Suprapubic skin (tissue), 4 donors: ENCODE results near the gene EXTL1.

Experiments
- EP300 ChIP-seq: sonication (generic); formaldehyde crosslinking; IDR thresholded peaks from one replicate; pipeline ENCODE4 v1.6.1; 2017; ENCODE audit warnings: antibody characterized with exemption
- POLR2AphosphoS5 ChIP-seq, 3 donors: sonication (generic); formaldehyde crosslinking; IDR thresholded peaks; one replicate each; pipeline ENCODE4 v1.6.1; 2017; ENCODE audit warnings: antibody characterized with exemption in 3 of 3
- TF ChIP-seq, protein P1 (sequence below), 2 donors: fragments of 200-600 bp in 1 of 2; fragments of 450-650 bp in 1 of 2; sonication (generic) in 1 of 2; IDR thresholded peaks; one replicate each; pipeline ENCODE4 v1.5.1; 2016 to 2019; ENCODE audit warnings: antibody characterized with exemption in 2 of 2, mild to moderate bottlenecking in 1 of 2, moderate library complexity in 1 of 2

DNA sequence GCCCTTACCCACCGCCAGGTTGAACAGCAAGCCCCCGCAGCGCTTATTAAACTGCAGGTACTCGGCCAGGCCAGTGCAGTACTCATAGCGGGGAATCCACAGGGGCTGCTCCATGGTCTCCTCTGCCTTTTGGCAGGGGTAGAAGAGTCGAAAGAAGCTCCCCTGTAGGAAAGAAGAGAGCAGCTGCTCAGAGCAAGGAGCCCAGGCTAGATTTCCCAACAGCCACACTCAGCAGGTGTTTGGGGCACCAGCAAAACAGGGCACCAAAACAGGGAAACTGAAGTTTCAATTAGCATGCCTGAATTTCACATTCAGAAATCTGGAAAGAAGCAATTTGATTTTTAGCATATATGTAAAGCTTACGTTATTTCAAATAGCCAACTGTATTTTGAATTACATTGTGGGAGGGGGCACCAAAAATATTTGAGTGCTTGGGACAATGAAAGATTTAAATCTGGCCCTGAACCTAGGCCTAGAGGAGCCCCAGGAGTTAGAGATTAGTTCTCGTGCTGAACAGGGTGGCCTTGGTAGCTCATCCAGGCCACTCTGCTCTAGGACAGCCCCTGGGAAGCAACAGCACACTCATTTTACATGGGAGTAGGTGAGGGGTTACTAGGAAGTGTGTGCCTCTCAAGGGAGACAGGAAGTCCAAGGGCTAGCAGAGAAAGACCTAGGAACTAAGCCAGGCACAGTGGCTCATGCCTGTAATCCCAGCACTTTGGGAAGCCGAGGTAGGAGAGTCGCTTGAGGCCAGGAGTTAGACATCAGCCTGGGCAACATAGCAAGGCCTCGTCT, 31.9 kb upstream of the EXTL1 start:
- TF ChIP-seq, protein P1, sequence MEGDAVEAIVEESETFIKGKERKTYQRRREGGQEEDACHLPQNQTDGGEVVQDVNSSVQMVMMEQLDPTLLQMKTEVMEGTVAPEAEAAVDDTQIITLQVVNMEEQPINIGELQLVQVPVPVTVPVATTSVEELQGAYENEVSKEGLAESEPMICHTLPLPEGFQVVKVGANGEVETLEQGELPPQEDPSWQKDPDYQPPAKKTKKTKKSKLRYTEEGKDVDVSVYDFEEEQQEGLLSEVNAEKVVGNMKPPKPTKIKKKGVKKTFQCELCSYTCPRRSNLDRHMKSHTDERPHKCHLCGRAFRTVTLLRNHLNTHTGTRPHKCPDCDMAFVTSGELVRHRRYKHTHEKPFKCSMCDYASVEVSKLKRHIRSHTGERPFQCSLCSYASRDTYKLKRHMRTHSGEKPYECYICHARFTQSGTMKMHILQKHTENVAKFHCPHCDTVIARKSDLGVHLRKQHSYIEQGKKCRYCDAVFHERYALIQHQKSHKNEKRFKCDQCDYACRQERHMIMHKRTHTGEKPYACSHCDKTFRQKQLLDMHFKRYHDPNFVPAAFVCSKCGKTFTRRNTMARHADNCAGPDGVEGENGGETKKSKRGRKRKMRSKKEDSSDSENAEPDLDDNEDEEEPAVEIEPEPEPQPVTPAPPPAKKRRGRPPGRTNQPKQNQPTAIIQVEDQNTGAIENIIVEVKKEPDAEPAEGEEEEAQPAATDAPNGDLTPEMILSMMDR (IDR thresholded peaks at IDR 0.05): no peak
- no peak for TF ChIP-seq EP300
- no peak for TF ChIP-seq POLR2AphosphoS5 (IDR thresholded peaks at IDR 0.05)
